OCI-LY1 (cell line): ENCODE data around the gene TDRD5.

Experiments used
- H2AFZ ChIP-seq: fragments of 200-600 bp; sonication (generic), shearing (Covaris generic); 2 replicates; pipeline ENCODE4 v1.6.0; 2014; ENCODE audit warnings: antibody characterized with exemption, mild to moderate bottlenecking, low read length
- H3F3A ChIP-seq: fragments of 200-600 bp; sonication (generic), shearing (Covaris generic); 2 replicates; pipeline ENCODE4 v1.6.0; 2014; ENCODE audit warnings: mild to moderate bottlenecking, antibody characterized with exemption, low read length, moderate library complexity; ENCODE audit not compliant: insufficient read depth
- H3K27ac ChIP-seq: fragments of 200-600 bp; sonication (generic); 2 replicates; pipeline ENCODE4 v1.5.1; 2014; ENCODE audit warnings: low read length, mixed run types, mild to moderate bottlenecking, low read depth; ENCODE audit not compliant: poor library complexity, severe bottlenecking
- H3K27me3 ChIP-seq: fragments of 200-600 bp; sonication (generic); 2 replicates; pipeline ENCODE4 v1.6.0; 2014; ENCODE audit warnings: antibody characterized with exemption, mild to moderate bottlenecking, low read length, moderate library complexity; ENCODE audit not compliant: insufficient read depth
- H3K36me3 ChIP-seq: fragments of 200-600 bp; sonication (generic); 2 replicates; pipeline ENCODE4 v1.6.1; 2014; ENCODE audit warnings: mild to moderate bottlenecking, antibody characterized with exemption, low read length, moderate library complexity, mixed read lengths; ENCODE audit not compliant: insufficient read depth
- H3K4me1 ChIP-seq: fragments of 200-600 bp; sonication (generic); 2 replicates; pipeline ENCODE4 v1.5.1; 2014; ENCODE audit warnings: mild to moderate bottlenecking, low read length, moderate library complexity; ENCODE audit not compliant: insufficient read depth, severe bottlenecking
- H3K4me2 ChIP-seq: fragments of 200-600 bp; sonication (generic), shearing (Covaris generic); 2 replicates; pipeline ENCODE4 v1.6.1; 2014; ENCODE audit warnings: low read length
- H3K4me3 ChIP-seq: fragments of 200-600 bp; sonication (generic); 2 replicates; pipeline ENCODE4 v1.5.1; 2014; ENCODE audit warnings: low read length, low read depth, mild to moderate bottlenecking, mixed read lengths; ENCODE audit not compliant: poor library complexity, severe bottlenecking
- H3K79me2 ChIP-seq: fragments of 200-600 bp; shearing (Covaris generic); 2 replicates; pipeline ENCODE4 v1.6.1; 2016; ENCODE audit warnings: mixed run types, low read length, mixed read lengths; ENCODE audit not compliant: insufficient read depth
- H3K9ac ChIP-seq: fragments of 200-600 bp; sonication (generic), shearing (Covaris generic); 2 replicates; pipeline ENCODE4 v1.6.1; 2014; ENCODE audit warnings: mild to moderate bottlenecking, low read length, mixed read lengths
- H3K9me2 ChIP-seq: fragments of 200-600 bp; sonication (generic), shearing (Covaris generic); 2 replicates; pipeline ENCODE4 v1.6.1; 2014; ENCODE audit warnings: low read depth, mild to moderate bottlenecking, low read length, mixed read lengths
- H3K9me3 ChIP-seq: fragments of 200-600 bp; shearing (Covaris generic); 2 replicates; pipeline ENCODE4 v1.6.1; 2014; ENCODE audit warnings: low read length, mixed read lengths
- H4K20me1 ChIP-seq: fragments of 200-600 bp; sonication (generic), shearing (Covaris generic); 2 replicates; pipeline ENCODE4 v1.6.0; 2016; ENCODE audit warnings: mild to moderate bottlenecking, low read length; ENCODE audit not compliant: insufficient read depth
- CTCF ChIP-seq: fragments of 200-600 bp; sonication (generic), shearing (Covaris generic); IDR thresholded peaks from 2 replicates; pipeline ENCODE4 v1.5.1; 2017; ENCODE audit warnings: mild to moderate bottlenecking, antibody characterized with exemption, low read length, moderate library complexity, mixed read lengths
- EZH2 ChIP-seq: fragments of 200-600 bp; sonication (generic), shearing (Covaris generic); IDR thresholded peaks from 2 replicates; pipeline ENCODE4 v1.8.0; 2017; ENCODE audit warnings: borderline replicate concordance, mixed run types, mild to moderate bottlenecking, antibody characterized with exemption, low read length, moderate library complexity, mixed read lengths

TDRD5 gene

DNA sequence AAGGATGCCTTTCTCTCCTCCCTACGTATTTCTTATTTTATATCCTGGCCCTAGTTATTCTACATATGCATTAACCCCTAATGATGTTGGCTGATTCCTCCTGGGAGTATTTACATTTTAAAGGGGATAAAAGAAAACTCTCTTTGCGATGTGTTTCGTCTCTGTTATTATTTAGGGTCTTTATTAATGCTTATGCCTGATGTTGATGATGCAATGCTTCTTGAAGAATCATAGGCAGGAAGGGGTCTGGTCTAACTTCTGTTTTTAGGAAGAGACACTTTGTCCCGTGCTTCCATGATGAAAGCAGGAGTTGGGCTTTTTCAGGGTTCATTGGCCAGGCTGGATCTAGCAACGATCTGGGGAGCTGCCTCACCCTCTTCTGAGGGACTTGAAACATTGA is 15.1 kb upstream of the TDRD5 start:
- no peaks in the 10 kb centered on the region for H3K9me2 ChIP-seq
- H3K4me3 ChIP-seq: no peak overlapping the region
- no peaks in the 10 kb centered on the region for H3K36me3 ChIP-seq
- no peak overlapping the region for H3K9ac ChIP-seq
- no peaks in the 10 kb centered on the region for H3K4me1 ChIP-seq
- H3K9me3 ChIP-seq: no peaks in the 10 kb centered on the region
- no peak overlapping the region for H2AFZ ChIP-seq
- no peak for TF ChIP-seq EZH2
- no peak for TF ChIP-seq CTCF
- no peak overlapping the region for H3K4me2 ChIP-seq
- no peaks in the 10 kb centered on the region for H4K20me1 ChIP-seq
- H3K27ac ChIP-seq: no peak overlapping the region
- H3F3A ChIP-seq: no peaks in the 10 kb centered on the region
- no peaks in the 10 kb centered on the region for H3K79me2 ChIP-seq
- no peaks in the 10 kb centered on the region for H3K27me3 ChIP-seq

DNA sequence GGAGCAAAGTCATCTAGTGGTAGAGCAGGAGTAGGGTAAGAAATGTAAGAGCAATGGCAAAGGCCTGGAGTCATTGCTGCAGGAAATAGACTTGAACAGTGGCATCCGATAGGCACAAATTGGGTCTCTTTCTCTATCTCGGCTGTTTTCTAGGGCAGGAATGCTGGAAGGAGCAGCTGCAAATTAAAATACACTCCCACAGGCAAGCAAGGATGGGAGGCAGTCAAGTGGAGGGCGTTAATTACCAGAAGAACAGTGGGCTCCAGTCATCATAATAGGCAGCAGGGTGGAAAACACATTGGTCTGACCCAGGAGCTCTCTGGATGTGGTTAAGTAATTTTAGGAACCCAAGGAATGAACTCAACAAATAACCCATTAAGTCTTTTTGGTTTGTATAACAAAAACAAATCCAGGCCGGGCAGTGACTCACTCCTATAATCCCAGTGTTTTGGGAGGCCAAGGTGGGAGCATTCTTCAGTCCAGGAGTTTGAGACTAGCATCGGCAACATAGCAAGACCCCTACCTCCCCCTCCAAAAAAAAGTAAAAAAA is 7.8 kb upstream of the TDRD5 start:
- Histone ChIP-seq H2AFZ (no peak overlapping the region), H3K27me3 (peaks cover 4% of the 10 kb centered on the region), H3K79me2 (no peaks in the 10 kb centered on the region), H3K27ac (no peak overlapping the region), H3F3A (no peaks in the 10 kb centered on the region), H3K4me3 (no peak overlapping the region), H3K9ac (no peak overlapping the region), H3K36me3 (no peaks in the 10 kb centered on the region), H3K9me3 (no peaks in the 10 kb centered on the region), H4K20me1 (no peaks in the 10 kb centered on the region), H3K4me2 (no peak overlapping the region), H3K9me2 (no peaks in the 10 kb centered on the region), H3K4me1 (no peaks in the 10 kb centered on the region)
- TF ChIP-seq EZH2: no peak
- no peak for TF ChIP-seq CTCF

- Histone ChIP-seq H3K9me3 (no peaks in the 10 kb centered on the region), H3K27ac (no peak overlapping the region), H3K36me3 (no peaks in the 10 kb centered on the region), H3K79me2 (no peaks in the 10 kb centered on the region), H3K4me1 (no peaks in the 10 kb centered on the region), H3K9me2 (no peaks in the 10 kb centered on the region), H3K4me2 (no peak overlapping the region), H3F3A (no peaks in the 10 kb centered on the region), H3K9ac (no peak overlapping the region), H3K27me3 (peaks cover 4% of the 10 kb centered on the region), H3K4me3 (no peak overlapping the region), H2AFZ (no peak overlapping the region), H4K20me1 (no peaks in the 10 kb centered on the region)
- no peak for TF ChIP-seq EZH2
- peak; percentile 22; the same call in 1 of the 2 replicates for TF ChIP-seq CTCF
Measured at GRCh38 chr1:179586107-179586823, 5.4 kb upstream of the TDRD5 start.
